GM18511 (cell line): ENCODE measurements around the gene PLCB4.

ENCODE experiments used
- ATAC-seq: cut with Tn5 transposase; IDR thresholded peaks from one replicate; pipeline ENCODE4 v1.9.1; 2021; ENCODE audit warnings: mild to moderate bottlenecking, moderate library complexity; ENCODE audit not compliant: unreplicated experiment

Gene PLCB4

DNA sequence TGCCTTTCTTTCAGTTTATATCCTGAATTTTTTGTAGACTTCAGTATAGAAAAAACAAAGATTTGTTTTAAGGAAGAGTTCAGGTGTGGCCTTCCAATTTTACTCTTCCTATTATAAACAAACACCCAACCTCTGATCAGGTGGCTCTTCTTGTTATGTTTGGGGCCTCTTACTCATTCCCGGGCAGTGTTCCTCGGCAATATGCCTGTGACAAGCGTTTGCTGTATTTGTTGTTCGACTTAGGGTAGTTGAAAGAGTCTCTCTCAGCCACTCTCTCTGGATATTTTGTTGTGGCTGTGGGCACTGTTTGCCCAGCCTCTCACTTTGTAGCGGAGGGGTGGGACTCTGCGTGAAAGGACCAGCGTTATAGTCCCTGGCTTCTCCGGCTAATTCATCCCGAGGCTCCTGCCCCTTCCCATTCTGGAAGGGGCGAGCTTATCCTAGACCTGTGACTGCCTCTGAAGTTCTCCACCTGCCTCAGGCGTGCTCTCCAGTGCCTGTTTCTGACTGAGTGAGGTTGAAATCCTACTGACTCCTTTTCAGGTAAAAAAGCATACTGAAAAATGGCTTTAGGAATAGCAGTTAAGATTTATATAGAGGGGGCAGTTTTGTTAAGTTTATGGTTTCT, 97.4 kb downstream of the PLCB4 start:
- no peak for ATAC-seq

DNA sequence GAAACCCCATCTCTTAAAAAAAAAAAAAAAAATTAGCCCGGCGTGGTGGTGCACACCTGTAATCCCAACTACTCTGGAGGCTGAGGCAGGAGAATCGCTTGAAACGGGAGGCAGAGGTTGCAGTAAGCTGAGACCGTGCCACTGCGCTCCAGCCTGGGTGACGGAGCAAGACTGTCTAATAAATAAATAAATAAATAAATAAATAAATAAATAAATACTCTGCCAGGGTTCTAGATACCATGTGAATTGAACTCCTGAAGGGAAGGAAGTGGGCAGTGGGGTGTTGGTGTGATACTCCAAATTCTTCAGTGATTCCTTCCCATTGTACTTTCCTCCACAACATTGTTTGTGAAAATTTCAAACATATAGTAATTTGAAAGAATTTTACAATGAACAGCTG, 100.5 kb downstream of the PLCB4 start:
- ATAC-seq: no peak

DNA sequence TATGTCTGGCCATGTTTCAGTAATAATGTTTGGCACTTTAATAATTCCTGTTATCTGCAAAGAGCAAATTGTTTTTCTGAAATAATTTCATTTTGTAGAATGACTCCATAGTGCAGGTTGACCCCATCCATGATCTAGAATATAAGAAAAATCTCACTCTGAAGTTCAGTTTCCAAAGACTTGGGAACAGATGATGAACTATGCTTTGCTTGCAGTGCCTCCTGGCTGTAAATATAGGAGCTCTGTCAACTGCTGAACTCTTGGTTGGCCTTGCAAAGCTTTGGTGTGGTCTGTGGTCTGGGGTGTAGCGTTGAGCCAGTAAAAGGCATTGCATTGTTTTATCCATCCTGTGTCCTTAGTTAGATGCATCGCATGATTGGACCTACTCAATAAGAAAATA, 104.0 kb downstream of the PLCB4 start:
- no peak for ATAC-seq

DNA sequence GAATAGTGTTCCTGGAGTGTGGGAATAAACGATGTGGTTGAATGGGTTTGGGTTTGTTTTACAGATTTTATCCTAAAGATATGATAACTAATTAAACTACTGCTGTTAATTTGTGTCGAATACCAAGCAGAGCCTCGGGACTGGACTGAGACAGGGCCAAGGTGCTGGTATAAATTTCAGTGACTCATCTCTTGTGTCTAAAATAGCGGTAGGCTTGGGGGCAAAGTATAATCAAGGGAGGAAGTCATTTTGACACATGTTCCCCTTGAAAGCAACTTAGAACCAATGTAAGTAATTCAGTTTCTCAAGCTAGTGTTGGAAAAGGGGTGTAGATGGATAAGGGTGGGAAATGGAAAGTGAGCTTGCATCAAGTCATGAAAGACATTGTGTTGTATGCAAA, 108.4 kb downstream of the PLCB4 start:
- no peak for ATAC-seq

DNA sequence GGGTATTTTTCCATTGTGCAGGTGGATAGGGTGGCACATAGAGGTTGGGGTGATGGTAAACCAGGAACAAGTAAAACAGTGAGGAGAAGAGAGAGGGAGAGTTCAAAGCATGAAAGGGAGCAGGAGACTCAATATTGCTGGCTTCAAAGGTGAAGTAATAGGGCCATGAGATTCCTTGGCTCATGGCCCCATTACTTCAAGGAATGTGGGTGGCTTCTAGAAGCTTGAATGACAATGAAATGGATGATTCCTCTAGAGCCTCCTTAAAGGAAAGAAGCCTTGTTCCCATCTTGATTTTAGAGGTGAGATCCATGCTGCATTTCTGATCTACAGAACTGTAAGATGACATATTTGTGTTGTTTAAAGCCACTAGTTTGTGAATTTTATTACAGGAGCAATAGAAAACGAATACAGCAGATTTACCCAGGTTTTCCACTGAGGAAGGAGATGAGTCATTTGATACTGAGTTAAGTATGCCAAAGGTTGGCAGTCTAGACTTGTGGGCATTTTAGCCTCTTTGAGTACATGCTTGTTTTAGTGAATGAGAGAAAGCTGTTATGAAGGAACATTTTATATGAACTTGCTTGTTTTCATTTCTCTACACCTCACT, 110.4 kb downstream of the PLCB4 start:
- ATAC-seq: no peak

DNA sequence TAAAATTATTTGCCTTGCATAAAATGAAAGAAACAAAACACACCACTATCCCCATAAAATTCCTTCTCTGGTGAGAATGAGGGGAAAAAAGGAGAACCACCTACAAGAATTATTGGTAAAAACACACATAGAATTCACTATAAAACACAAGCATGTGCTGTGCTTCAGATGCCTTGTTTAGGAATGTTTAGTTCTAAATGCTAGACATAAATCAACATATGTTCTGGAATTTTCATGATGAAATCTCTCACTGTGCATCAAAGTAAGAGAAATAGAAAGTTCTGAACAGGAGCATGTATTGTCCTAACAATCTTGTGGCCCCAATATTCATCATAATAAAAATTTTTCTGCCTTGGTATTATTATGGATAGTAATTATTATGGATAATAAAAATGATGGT, 111.0 kb downstream of the PLCB4 start:
- ATAC-seq: no peak

DNA sequence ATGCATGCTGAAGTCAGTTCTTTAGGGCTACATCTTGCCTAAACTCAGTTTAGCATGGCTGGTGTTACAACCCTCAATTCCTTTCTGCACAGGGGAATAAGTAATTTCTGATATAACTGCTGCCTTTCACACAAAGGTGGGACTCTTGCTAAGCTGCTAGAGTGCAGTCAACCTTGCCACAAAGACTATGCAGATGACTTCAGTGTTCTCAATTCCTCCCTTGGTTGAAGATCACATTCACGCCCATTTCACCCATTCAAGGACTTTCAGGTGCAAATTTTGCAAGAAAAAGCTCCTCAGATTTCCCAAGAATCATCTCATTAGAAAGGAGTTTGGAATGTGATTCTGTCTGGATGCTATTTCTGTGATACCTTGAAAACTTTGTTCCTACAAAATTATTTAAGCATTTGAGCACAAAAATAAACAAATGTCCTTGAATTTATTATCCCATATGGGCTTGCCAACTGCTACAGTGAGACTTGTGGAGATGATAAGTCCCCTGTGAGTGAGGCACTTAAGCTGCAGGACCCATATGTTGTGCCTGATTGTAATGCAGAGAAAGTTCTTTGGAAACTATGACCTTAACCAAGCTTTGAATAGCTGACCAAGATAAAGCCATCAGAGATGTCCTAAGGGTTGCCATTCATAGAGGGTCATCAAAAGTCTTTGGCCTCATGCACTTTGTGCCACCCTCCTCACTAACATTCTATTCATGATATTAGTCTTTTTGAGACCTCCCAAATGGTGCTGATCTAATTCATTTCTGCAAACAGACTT, 111.8 kb downstream of the PLCB4 start:
- no peak for ATAC-seq

DNA sequence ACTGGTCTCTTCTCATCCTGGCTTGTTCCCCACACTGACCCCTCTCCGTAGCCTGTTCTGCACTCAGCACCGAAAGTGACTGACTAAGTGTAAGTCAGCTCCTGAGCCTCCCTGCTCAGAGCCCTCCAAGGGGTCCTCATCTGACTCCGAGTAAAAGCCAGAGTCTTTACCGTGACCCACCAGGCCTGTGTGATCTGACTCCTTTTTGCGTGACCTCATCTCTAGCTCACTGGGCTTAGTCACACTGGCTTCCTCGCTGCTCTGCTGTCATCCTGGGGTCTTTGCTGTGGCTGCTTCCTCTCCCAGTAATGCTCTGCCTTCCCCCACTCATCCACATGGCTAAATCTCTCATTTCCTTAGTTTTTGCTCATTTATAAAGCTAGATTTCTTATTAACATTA, 116.6 kb downstream of the PLCB4 start:
- no peak for ATAC-seq

DNA sequence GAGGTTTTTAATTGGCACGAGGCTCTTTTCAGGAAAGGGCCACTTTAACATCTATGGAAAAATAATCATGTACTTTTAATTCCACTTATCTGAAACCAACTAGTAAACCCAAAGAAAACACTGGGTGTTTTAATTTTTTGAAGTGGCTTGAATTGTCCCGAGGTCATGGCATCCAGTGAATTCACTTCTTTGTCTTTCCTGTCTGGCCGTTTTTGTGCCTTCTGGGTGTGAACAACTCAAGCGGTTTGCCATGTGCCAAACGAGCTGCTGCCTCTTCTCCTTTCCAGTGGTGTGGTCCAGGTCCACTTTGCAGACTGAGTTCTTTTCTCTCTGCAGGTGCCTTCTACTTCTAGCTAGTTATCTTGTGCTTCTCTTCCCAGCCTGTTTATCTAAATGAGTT, 117.5 kb downstream of the PLCB4 start:
- no peak for ATAC-seq

DNA sequence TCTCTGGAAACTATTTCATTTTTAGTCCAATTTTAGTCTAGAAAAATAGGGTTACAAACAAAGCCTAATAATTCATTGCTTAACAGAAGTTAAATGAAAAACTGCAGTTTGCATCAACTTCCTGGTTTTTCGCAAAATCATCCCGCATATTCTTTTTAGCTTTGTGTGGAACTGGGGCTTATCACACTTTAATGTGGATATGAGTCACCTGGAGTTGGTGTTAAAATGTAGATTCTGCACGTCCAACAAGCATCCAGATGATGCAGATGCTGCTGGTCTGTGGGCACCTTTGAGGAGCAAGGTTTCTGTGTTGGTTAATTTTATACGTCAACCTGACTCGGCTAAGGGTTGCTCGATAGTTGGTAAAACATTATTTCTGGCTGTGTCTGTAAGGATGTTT, 126.1 kb downstream of the PLCB4 start:
- no peak for ATAC-seq

DNA sequence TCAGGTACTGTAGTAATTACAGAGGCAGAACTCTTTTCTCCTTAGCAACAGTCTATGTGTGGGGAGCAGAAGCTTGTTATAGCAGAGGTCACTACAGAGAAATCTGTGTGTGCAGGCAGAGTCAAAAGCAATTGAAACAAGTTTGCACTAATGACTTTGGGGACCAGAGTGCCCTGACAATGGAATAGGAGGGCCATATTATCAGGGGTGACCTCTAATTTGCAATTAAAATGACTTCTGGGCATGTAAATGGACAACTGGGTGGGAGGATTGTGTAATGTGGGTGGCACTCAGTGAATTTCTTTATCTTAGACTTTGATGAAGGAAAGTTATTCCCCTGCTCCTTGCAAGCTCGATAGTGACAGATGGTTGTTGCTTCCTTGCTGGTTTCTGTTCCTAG, 127.2 kb downstream of the PLCB4 start:
- no peak for ATAC-seq

DNA sequence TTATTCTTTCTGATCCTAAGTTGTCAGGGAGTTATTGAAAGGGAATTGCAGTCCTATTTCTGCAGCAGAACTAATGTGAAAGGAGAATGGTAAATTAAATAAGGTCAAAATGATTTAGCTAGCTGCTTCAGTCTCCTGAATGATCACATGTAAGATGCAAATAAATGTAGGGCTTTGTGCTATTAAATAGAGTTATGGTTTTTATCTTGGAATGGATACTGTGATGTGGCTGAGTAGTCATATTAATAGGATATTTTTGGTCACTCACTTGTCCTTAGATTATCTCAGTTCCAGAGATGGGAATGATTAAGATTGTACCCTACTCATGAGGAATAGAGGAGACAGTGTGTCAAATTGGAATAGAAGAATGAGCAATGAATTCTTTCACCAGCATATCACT, 129.6 kb downstream of the PLCB4 start:
- ATAC-seq: no peak

DNA sequence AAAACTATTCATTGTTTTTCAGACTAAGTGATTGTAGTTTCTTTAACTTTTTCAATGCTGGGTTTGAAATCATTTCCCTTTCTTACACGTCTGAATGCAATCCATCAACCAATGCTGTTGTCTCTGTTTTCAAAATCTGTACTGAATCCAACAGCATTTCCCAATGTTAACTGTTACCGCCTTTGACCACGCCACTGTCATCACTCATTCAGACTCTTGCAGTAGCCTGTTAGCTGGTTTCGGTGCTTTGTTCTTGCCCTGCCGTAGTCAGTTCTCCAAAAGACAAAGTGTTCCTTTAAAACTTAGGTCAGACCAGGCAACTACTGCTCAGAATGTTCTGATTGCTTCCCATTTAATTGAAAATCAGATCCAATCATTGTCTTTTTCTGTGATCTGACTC, 131.3 kb downstream of the PLCB4 start:
- no peak for ATAC-seq

DNA sequence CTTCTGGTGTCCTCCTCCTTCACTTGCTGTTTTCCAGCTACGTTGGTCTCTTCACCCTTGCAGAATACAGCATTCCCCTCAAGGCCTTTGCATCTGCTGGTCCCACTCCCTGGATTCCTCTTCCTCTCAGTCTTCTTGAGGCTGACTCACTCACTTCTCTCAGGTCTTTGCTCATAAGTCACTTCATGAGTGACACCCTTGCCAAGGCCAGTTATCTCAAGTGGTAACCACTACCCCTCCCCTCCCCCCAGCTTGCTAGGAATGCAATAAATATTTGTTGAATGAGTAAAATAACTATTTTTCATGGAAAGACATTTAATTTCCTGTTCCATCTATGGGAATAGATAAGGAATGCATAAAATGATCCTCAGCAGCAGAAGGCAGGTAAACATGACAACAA, 131.7 kb downstream of the PLCB4 start:
- no peak for ATAC-seq

DNA sequence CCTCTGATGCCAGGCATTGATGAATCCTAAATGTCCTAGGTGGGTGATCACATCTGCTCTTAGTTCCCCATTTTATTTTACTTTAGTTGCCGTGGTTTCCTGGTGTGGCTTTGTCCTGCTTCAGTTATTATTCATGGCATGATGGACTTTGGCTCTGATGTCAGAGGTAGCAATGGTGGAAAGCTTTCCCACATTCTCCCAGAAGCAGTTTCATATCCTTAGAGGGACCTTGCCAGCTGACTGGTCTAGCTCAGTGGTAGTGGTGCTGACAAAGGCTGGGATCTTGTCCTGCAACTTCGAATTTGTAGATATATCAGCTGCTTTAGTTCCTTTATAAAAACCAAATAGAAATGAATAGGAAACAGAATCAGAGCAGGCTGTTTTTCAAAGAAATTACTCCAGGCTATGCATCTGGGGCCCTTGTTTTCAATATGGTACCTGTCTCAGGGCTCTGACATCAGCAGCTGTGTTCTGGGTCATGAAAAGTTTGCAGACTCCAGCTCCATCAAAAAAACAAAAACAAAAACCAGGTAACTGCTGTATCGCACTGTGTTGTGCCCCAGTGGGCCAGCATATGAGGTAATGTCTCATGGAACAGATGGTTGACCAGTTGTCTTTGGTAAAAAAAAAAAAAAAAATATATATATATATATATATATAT, 133.7 kb downstream of the PLCB4 start:
- no peak for ATAC-seq

DNA sequence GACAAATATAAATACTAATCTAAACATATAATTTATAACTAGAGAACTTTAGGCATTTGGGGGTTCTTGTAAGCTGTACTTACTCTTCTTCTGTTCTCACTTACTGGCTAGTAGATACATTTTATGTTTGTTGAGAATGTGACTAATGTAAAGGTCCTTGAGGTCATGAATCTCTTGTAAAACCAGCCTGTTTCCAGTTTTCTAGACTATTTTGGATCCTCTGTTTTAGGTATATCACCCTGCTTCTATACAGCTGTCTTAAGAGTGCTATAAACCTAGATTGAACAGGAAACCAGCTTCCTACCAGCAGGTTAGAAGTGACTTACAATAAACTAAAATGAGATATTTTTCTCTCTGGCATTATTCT, 134.2 kb downstream of the PLCB4 start:
- no peak for ATAC-seq

DNA sequence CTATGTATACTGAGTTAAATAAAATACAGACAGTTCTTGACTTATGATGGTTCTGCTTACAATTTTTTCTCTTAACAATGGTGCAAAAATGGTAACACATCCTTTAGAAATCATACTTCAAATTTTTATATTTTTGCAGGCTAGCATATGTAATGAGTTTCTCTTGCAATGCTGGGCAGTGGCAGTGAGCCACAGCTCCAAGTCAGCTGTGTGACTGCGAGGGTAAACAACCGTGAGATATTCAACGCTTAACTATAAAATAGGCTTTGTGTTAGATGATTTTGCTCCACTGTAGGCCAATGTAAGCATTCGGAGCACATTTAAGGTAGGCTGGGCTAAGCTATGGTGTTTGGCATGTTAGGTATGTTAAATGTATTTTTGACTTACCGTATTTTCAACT, 136.1 kb downstream of the PLCB4 start:
- ATAC-seq: no peak

DNA sequence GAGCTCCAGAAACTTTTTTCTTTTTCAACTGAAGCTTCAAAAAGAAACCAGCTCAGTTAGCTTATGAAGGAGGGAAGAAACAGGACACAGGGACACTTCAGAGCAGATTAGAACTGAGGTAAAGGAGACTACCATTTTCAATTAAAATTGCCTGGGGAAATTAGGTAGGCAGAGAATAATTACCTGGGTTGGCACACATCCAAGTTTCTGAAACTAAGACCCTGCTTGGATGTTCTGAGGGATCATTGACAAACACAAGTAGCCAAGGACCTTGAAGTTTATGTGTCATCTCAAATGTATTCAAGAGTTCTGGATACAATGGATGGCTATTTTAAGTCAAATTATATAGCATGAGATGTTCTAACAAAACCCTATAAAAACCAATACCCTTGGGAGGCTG, 137.6 kb downstream of the PLCB4 start:
- no peak for ATAC-seq

DNA sequence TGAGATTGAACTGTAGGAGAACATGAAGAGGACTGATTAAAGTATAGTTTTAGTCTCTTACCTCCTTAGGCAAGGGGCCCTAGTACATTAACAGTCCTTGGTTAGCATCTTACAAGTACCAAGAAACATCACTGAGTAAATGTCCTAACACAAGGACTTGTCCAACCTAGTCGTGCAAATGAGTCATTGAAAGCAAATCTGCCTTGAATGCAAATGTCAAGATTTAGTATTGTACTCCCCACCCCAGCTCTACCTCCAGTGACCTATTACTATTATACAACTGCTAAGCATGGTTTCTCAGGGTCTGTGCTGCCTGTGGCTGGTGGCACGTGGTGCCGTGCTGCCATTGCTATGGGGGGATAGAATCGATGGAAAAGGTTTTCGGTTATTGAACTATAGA, 138.4 kb downstream of the PLCB4 start:
- ATAC-seq: no peak

DNA sequence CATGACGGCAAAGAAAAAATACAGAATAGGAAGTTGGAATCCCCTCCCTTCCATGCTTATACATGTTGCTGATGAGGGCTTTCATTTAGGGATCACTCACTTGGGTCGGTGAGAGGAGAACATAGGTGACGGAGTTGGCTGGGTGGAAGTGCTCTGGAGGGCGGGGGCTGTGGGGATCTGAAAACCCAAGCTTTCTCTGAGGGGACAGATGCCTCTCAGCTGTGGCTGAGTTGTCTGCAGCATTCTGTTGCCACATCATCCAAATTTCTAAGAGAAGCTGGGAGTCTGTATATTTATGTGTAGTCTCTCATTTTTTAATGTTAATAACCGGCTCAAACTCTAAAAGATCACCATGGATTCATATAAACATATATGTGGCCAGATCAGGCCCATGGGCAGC, 141.5 kb downstream of the PLCB4 start:
- ATAC-seq: no peak

DNA sequence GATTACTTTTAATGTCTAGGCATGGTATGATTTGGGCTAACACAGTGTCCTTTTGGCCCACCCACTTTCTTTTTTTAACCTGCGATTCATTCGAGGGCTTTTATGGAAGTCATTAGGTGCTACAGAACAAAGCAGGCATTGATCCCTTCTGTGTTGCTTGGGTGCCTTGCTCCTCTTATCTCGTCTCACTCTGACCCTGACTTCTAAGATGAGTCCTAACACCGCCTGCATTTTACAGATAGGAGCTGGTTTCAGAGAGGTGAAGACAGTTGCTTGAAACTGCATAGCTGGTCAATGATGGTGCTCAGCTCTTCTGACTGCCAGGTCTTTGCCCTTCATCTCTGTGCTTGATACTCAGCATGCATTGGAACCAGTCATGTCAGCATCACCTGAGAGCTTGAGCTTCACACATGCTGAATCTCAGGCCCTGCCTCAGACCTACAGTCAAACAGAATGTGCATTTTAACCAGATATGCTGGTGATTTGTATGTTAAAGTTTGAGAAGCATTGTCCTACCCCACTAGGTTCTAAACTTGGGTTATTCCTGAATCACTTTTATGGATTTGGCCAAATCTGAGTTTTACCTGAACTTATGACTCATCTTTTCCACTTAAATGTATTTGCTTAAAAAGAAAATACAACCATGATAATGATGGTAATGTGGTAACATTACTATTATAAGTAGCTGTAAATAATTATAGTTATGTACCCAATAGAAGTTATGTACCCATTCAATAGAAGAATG, 142.3 kb downstream of the PLCB4 start:
- no peak for ATAC-seq
